AG04450 (cell line): ENCODE results near the gene RPRM. TPM values are rescaled to one million over a fixed set of nuclear protein-coding genes. Genes with fewer than 3 reads are reported as not detected.
"Not testable (repeated sequence)": the region's sequence is repeated elsewhere in the genome, so short reads cannot be mapped to it uniquely, and the experiment has no call there.

Experiments used
- CTCF ChIA-PET: fragments of 300-600, 350-600 bp; formaldehyde crosslinking; extraction: SDS; loops from one replicate; lab custom pipeline; 2022; ENCODE audit warnings: antibody characterized with exemption, inconsistent platforms; lab: Charles Lee
- POLR2A ChIA-PET: fragments of 350-600 bp; formaldehyde crosslinking; extraction: SDS; loops from one replicate; lab custom pipeline; 2021; ENCODE audit warnings: antibody characterized with exemption, inconsistent platforms; lab: Yijun Ruan, JAX
- DNase-seq: peaks from one replicate; pipeline ENCODE4 v3.0.0-alpha.2; 2011; ENCODE audit warnings: low read depth, low spot score
- H3K27ac ChIP-seq: one replicate; pipeline ENCODE4 v1.5.1; 2012; ENCODE audit warnings: low read depth, low read length, control low read depth
- H3K27me3 ChIP-seq: one replicate; pipeline ENCODE4 v1.6.0; 2012; ENCODE audit warnings: low read length; ENCODE audit not compliant: control insufficient read depth, insufficient read depth
- H3K4me3 ChIP-seq: 2 replicates; pipeline ENCODE4 v1.5.1; 2011; ENCODE audit warnings: mild to moderate bottlenecking, low read depth, low read length, control low read depth
- H3K9me3 ChIP-seq: 2 replicates; pipeline ENCODE4 v1.5.1; 2012; ENCODE audit warnings: low read length; ENCODE audit not compliant: control insufficient read depth, insufficient read depth
- polyA plus RNA-seq: library from polyadenylated mRNA; depleted of rRNA; stranded (reverse); fragments of >200 nt; gene quantifications from 2 replicates; pipeline ENCODE4 v1.2.3, GENCODE V29; 2011
- TF ChIP-seq, protein P1 (sequence below): IDR thresholded peaks from 2 replicates; pipeline ENCODE4 v1.5.1; 2011; ENCODE audit warnings: low read depth, low read length, control low read depth, inconsistent platforms

RPRM gene
- polyA plus RNA-seq, 1 experiment = not detected

DNA sequence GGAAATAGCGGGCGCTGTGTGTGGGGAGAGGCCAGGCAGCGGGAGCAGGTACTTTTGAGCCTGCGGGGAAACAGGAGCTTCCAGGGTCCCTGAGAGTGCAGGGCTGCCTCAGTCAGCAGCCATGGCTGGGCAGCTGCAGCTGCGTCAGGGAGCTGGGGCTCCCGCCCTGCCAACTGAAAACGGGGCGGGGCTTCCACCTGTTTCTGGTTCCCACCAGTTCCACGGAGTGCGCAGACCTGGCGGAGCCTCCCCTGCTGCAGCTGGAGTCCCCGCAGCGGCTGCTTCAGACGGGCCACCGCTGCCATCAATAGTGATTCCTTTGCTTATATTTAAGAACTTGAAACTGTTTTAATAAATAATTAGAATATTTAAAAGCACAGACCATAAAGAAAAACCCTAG lies 30.6 kb upstream of the RPRM start:
- Histone ChIP-seq H3K27me3 (no peaks in the 10 kb centered on the region), H3K27ac (no peak overlapping the region), H3K9me3 (peaks cover 12% of the 10 kb centered on the region), H3K4me3 (no peak overlapping the region)
- ChIA-PET POLR2A (no interaction called here), CTCF (no interaction called here)
- DNase-seq = no peak
- TF ChIP-seq, protein P1, sequence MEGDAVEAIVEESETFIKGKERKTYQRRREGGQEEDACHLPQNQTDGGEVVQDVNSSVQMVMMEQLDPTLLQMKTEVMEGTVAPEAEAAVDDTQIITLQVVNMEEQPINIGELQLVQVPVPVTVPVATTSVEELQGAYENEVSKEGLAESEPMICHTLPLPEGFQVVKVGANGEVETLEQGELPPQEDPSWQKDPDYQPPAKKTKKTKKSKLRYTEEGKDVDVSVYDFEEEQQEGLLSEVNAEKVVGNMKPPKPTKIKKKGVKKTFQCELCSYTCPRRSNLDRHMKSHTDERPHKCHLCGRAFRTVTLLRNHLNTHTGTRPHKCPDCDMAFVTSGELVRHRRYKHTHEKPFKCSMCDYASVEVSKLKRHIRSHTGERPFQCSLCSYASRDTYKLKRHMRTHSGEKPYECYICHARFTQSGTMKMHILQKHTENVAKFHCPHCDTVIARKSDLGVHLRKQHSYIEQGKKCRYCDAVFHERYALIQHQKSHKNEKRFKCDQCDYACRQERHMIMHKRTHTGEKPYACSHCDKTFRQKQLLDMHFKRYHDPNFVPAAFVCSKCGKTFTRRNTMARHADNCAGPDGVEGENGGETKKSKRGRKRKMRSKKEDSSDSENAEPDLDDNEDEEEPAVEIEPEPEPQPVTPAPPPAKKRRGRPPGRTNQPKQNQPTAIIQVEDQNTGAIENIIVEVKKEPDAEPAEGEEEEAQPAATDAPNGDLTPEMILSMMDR = no peak

DNA sequence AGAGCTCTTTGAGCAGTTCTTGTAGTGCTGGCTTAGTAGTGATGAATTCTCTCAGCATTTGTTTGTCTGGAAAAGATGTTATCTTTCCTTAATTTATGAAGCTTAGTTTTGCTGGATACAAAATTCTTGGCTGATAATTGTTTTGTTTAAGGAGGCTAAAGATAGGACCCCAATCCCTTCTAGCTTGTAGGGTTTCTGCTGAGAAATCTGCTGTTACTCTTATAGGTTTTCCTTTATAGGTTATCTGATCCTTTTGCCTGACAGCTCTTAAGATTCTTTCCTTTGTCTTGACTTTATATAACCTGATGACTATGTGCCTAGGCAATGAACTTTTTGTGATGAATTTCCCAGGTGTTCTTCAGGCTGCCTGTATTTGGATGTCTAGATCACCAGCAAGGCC lies 27.9 kb upstream of the RPRM start:
- peaks cover 12% of the 10 kb centered on the region for H3K9me3 ChIP-seq
- H3K27me3 ChIP-seq, H3K4me3 ChIP-seq, DNase-seq, CTCF ChIA-PET, H3K27ac ChIP-seq, POLR2A ChIA-PET: not testable (repeated sequence)

DNA sequence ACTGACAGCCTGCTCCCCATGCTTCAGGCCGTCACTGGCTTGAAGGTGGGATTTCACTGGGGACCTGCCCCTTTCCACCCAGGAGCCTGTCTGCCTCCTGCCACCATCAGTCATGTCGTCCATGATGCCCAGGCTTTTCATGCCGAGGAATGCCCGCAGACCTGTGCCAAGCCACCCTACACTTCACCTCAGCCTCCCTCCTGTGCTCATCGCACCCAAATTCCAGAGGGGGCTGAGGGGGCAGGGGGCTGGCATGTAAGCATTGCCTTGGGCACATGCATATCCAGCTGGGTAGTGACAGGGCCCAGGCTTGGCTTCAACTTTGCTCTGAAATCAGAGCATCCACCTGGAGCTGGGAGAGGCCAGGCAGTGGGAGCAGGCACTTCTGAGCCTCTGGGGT lies 20.9 kb upstream of the RPRM start:
- TF ChIP-seq, protein P1 = no peak
- no peak overlapping the region for H3K4me3 ChIP-seq
- no peaks in the 10 kb centered on the region for H3K27me3 ChIP-seq
- CTCF ChIA-PET = no interaction called here
- no peak overlapping the region for H3K27ac ChIP-seq
- peaks cover 23% of the 10 kb centered on the region for H3K9me3 ChIP-seq
- no peak for DNase-seq
- POLR2A ChIA-PET = no interaction called here

DNA sequence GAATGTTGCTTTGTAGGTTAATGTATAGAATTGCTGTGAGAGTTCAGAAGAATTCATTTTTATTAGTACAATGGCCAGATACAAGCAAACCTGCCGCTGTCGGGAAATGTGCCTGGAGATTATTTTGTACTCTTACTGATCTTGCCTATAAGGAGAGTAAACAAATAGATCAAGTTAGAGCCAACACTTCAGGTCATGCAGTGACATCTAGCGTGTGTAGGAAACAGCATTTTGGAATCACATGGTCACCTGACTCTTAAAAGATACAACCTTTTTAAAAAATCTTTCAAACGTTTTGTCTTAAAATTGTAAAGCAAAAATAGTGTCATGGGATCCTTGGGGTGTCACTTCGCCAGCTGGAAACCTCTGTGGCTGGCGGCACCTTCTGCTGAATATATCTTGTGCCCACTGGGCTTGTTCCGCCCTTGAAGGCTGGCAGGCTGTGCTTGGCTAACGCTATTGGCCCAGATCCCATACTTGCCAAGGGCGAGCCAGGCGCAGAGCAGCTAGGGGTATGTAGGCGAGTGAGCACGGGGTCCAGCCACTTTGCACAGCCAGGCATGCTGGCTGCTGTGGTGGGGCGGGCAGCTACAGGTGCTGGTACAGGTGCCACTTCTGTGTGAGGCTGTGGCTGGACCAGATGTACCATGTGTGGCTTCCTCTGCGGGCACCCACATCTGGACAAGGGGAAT lies 19.5 kb upstream of the RPRM start:
- Histone ChIP-seq H3K4me3 (no peak overlapping the region), H3K27ac (no peak overlapping the region), H3K9me3 (peaks cover 23% of the 10 kb centered on the region), H3K27me3 (no peaks in the 10 kb centered on the region)
- TF ChIP-seq, protein P1 = no peak
- ChIA-PET POLR2A (no interaction called here), CTCF (no interaction called here)
- no peak for DNase-seq

DNA sequence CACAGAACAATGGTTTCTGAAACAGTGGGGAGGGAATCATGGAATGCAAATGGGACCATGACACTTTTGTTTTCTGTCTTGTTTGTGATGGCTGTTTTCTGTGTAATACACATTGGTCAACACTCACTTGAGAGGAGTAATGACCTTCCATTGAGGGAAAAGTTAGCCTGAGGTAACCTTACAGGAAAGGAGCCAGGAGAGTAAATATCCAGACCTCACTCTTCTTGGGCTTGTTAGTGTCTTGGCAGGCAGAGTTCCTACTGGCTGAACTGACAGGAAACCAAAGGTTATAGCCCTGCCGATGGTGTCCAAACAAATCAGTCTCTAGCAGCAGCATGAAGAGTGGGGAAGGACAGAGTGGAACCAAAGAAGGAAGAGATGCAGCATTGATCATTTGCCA lies 17.2 kb upstream of the RPRM start:
- CTCF ChIA-PET = no interaction called here
- H3K9me3 ChIP-seq = peaks cover 20% of the 10 kb centered on the region
- TF ChIP-seq, protein P1 = no peak
- H3K27ac ChIP-seq = no peak overlapping the region
- H3K4me3 ChIP-seq = no peak overlapping the region
- no peaks in the 10 kb centered on the region for H3K27me3 ChIP-seq
- POLR2A ChIA-PET = no interaction called here
- DNase-seq = no peak

DNA sequence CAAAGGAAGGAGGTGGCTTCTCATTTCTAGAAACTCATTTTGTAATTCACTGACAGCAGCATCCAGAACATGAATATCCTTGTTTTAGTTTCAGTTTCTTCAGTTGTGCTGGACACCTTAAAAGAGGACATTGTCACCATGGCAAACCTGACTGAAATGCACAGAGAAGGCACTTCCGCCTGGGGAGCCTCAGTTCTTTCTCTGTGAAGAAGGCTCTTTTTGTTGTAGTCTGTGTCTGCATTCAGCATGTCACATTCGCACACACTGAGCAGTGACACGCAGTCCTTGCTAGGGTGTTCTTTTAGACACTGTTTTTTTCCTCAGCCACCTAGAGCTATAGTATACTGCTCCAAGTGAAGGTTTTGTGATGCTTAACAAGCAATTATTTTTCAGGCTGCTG lies 9.5 kb upstream of the RPRM start:
- no peaks in the 10 kb centered on the region for H3K9me3 ChIP-seq
- no peak overlapping the region for H3K4me3 ChIP-seq
- ChIA-PET POLR2A (no interaction called here), CTCF (no interaction called here)
- H3K27ac ChIP-seq = no peak overlapping the region
- TF ChIP-seq, protein P1 = no peak
- H3K27me3 ChIP-seq = no peaks in the 10 kb centered on the region
- DNase-seq = no peak
